Natural killer cell (primary cell): ENCODE results near the gene CCDC47. TPM values are rescaled to one million over a fixed set of nuclear protein-coding genes. Genes with fewer than 3 reads are reported as not detected.

Experiments used
- ATAC-seq, 3 donors: fragments of 150-1000 bp in 2 of 3; fragments of 200-7000 bp in 1 of 3; cut with Tn5 transposase; 1 replicate in 1 of 3; 2 replicates in 2 of 3; pipeline ENCODE4 v1.10.0; 2021; ENCODE audit warnings: mild to moderate bottlenecking in 2 of 3, moderate library complexity in 2 of 3
- DNase-seq, 2 donors: peaks; one replicate each; pipeline versions ENCODE4 v3.0.0 to v3.0.0-alpha.2; 2013 to 2021; ENCODE audit warnings: mixed read lengths in 1 of 2
- H3K27ac ChIP-seq: one replicate; pipeline ENCODE4 v1.5.1; 2013; ENCODE audit warnings: mild to moderate bottlenecking, low read length
- H3K27me3 ChIP-seq: one replicate; pipeline ENCODE4 v1.6.1; 2013; ENCODE audit warnings: low read length; ENCODE audit not compliant: control insufficient read depth, insufficient read depth
- H3K36me3 ChIP-seq: one replicate; pipeline ENCODE4 v1.6.1; 2013; ENCODE audit warnings: low read length; ENCODE audit not compliant: control insufficient read depth, insufficient read depth
- H3K4me1 ChIP-seq: one replicate; pipeline ENCODE4 v1.6.1; 2013; ENCODE audit warnings: low read length; ENCODE audit not compliant: control insufficient read depth, insufficient read depth
- H3K4me3 ChIP-seq: one replicate; pipeline ENCODE4 v1.5.1; 2013; ENCODE audit warnings: low read length
- H3K9me3 ChIP-seq: one replicate; pipeline ENCODE4 v1.6.1; 2013; ENCODE audit warnings: low read length; ENCODE audit not compliant: control insufficient read depth, insufficient read depth
- H3K27ac Mint-ChIP-seq, 2 donors: one replicate each; pipeline ENCODE4 v1.8.0; 2022; ENCODE audit warnings: mild to moderate bottlenecking in 2 of 2, mixed read lengths in 2 of 2, moderate library complexity in 1 of 2
- H3K27me3 Mint-ChIP-seq, 2 donors: one replicate each; pipeline ENCODE4 v1.8.0; 2022; ENCODE audit warnings: low read depth in 2 of 2, mixed read lengths in 2 of 2
- H3K36me3 Mint-ChIP-seq: one replicate; pipeline ENCODE4 v1.8.0; 2022; ENCODE audit warnings: mixed read lengths
- H3K4me1 Mint-ChIP-seq, 2 donors: one replicate each; pipeline ENCODE4 v1.8.0; 2022; ENCODE audit warnings: mixed read lengths in 2 of 2
- H3K4me3 Mint-ChIP-seq: one replicate; pipeline ENCODE4 v1.8.0; 2022; ENCODE audit warnings: mild to moderate bottlenecking, moderate library complexity, mixed read lengths
- H3K9me3 Mint-ChIP-seq, 2 donors: one replicate each; pipeline ENCODE4 v1.8.0; 2022; ENCODE audit warnings: mixed read lengths in 2 of 2
- CTCF ChIP-seq: fragments of 200-600 bp; IDR thresholded peaks from one replicate; pipeline ENCODE4 v1.8.0; 2022; ENCODE audit warnings: antibody characterized with exemption
- WGBS: methylation state at CpG from one replicate; pipeline ENCODE4 v1.1.7; 2013; ENCODE audit warnings: missing lambda C conversion rate; ENCODE audit not compliant: insufficient coverage; 5-methylcytosine and 5-hydroxymethylcytosine counted together
- intact Hi-C: fragments of 100-400 bp; cut with micrococcal nuclease; formaldehyde crosslinking; loops from one replicate; pipeline ENCODE4 v1.14.2; 2022
- total RNA-seq, 4 donors: library from RNA; stranded (reverse); fragments of 120-200 nt in 1 of 4; gene quantifications; one replicate each; pipeline versions ENCODE4 v1.2.3 to v1.2.4, GENCODE V29; 2013 to 2022

The CCDC47 gene
- total RNA-seq, 3 donors from 2014 or later (not counting 1 experiment from before 2014, with no cell fraction given), result 37.9 to 45.2 (median 41.7) TPM

- peaks cover 36% of the 10 kb centered on the region for H3K36me3 ChIP-seq
Observed at GRCh38 chr17:63786117-63786516, 12.7 kb upstream of the CCDC47 start.

GRCh38 chr17:63785556-63785955 is 12.2 kb upstream of the CCDC47 start:
- Histone ChIP-seq H3K9me3 (no peaks in the 10 kb centered on the region), H3K27ac (no peak overlapping the region), H3K4me3 (no peak overlapping the region), H3K27me3 (no peaks in the 10 kb centered on the region), H3K4me1 (no peaks in the 10 kb centered on the region), H3K36me3 (peaks cover 37% of the 10 kb centered on the region)
- Mint-ChIP-seq H3K4me1 (peaks cover 18 to 34% of the 10 kb centered on the region in 2 donors), H3K4me3 (no peak overlapping the region), H3K27me3 (no peaks in the 10 kb centered on the region), H3K27ac (peak overlapping the region in 1 of 2 donors; percentile 21), H3K9me3 (no peaks in the 10 kb centered on the region), H3K36me3 (no peaks in the 10 kb centered on the region)
- DNase-seq (no peak), ATAC-seq (no peak)
- no CpG with 5 or more reads among the region's 1 CpG for WGBS
- TF ChIP-seq CTCF, result no peak
- intact Hi-C loops, result no loop called here

More at GRCh38 chr17:63786117-63786516, 12.7 kb upstream of the CCDC47 start:
- Mint-ChIP-seq H3K4me1 (peaks cover 18 to 29% of the 10 kb centered on the region in 2 donors), H3K27me3 (no peaks in the 10 kb centered on the region), H3K4me3 (no peak overlapping the region), H3K27ac (peak overlapping the region in 1 of 2 donors; percentile 21), H3K9me3 (no peaks in the 10 kb centered on the region), H3K36me3 (no peaks in the 10 kb centered on the region)
- Histone ChIP-seq H3K9me3 (no peaks in the 10 kb centered on the region), H3K27ac (no peak overlapping the region), H3K27me3 (no peaks in the 10 kb centered on the region), H3K4me3 (no peak overlapping the region), H3K4me1 (no peaks in the 10 kb centered on the region)
- TF ChIP-seq CTCF, result no peak
- DNase-seq, result no peak
- no peak for ATAC-seq
- 100% methylated on average over 1 of the region's 1 CpG for WGBS
- intact Hi-C loops, result no loop called here

GRCh38 chr17:63783522-63783921 is 10.1 kb upstream of the CCDC47 start:
- H3K27ac Mint-ChIP-seq, result peak overlapping the region; percentile 16 to 31
- no peak overlapping the region for H3K4me3 Mint-ChIP-seq
- H3K27me3 Mint-ChIP-seq, result no peaks in the 10 kb centered on the region
- no peaks in the 10 kb centered on the region for H3K9me3 ChIP-seq
- no peaks in the 10 kb centered on the region for H3K36me3 Mint-ChIP-seq
- no peaks in the 10 kb centered on the region for H3K4me1 ChIP-seq
- no peak for ATAC-seq
- WGBS, result 81% methylated on average over 2 of the region's 6 CpGs
- intact Hi-C loops, result no loop called here
- peaks cover 23 to 46% of the 10 kb centered on the region in 2 donors for H3K4me1 Mint-ChIP-seq
- no peak for DNase-seq
- H3K4me3 ChIP-seq, result no peak overlapping the region
- no peaks in the 10 kb centered on the region for H3K27me3 ChIP-seq
- TF ChIP-seq CTCF, result no peak
- no peak overlapping the region for H3K27ac ChIP-seq
- no peaks in the 10 kb centered on the region for H3K9me3 Mint-ChIP-seq
- H3K36me3 ChIP-seq, result peaks cover 26% of the 10 kb centered on the region

- Histone ChIP-seq H3K4me1 (no peaks in the 10 kb centered on the region), H3K4me3 (no peak overlapping the region), H3K9me3 (no peaks in the 10 kb centered on the region), H3K27ac (no peak overlapping the region), H3K36me3 (peaks cover 24% of the 10 kb centered on the region), H3K27me3 (no peaks in the 10 kb centered on the region)
- no peak overlapping the region for H3K4me3 Mint-ChIP-seq
- intact Hi-C loops, result no loop called here
- peak overlapping the region in 1 of 2 donors; percentile 2 for H3K27ac Mint-ChIP-seq
- peaks cover 40 to 60% of the 10 kb centered on the region in 2 donors for H3K4me1 Mint-ChIP-seq
- H3K36me3 Mint-ChIP-seq, result no peaks in the 10 kb centered on the region
- no peak for DNase-seq
- TF ChIP-seq CTCF, result no peak
- 98% methylated on average over 4 of the region's 4 CpGs for WGBS
- H3K9me3 Mint-ChIP-seq, result no peaks in the 10 kb centered on the region
- H3K27me3 Mint-ChIP-seq, result no peaks in the 10 kb centered on the region
- ATAC-seq, result no peak
Observed at GRCh38 chr17:63780928-63781327, 7.5 kb upstream of the CCDC47 start.
